Hepatocyte (in vitro differentiated cells): ENCODE data around the gene FBXO2.

Experiments
- EZH2 ChIP-seq: fragments of 200-600 bp; sonication (generic); IDR thresholded peaks from 2 replicates; pipeline ENCODE4 v1.6.1; 2016; ENCODE audit warnings: antibody characterized with exemption, mild to moderate bottlenecking, borderline replicate concordance
- EZH2phosphoT487 ChIP-seq: fragments of 200-600 bp; sonication (generic); IDR thresholded peaks from one replicate; pipeline ENCODE4 v1.6.1; 2018; ENCODE audit warnings: antibody characterized with exemption, mild to moderate bottlenecking, low read depth, moderate library complexity; ENCODE audit not compliant: unreplicated experiment, severe bottlenecking
- TF ChIP-seq, protein P1 (sequence below): fragments of 200-600 bp; sonication (generic); IDR thresholded peaks from 2 replicates; pipeline ENCODE4 v1.5.1; 2016; ENCODE audit warnings: antibody characterized with exemption, mild to moderate bottlenecking; ENCODE audit not compliant: poor library complexity

DNA sequence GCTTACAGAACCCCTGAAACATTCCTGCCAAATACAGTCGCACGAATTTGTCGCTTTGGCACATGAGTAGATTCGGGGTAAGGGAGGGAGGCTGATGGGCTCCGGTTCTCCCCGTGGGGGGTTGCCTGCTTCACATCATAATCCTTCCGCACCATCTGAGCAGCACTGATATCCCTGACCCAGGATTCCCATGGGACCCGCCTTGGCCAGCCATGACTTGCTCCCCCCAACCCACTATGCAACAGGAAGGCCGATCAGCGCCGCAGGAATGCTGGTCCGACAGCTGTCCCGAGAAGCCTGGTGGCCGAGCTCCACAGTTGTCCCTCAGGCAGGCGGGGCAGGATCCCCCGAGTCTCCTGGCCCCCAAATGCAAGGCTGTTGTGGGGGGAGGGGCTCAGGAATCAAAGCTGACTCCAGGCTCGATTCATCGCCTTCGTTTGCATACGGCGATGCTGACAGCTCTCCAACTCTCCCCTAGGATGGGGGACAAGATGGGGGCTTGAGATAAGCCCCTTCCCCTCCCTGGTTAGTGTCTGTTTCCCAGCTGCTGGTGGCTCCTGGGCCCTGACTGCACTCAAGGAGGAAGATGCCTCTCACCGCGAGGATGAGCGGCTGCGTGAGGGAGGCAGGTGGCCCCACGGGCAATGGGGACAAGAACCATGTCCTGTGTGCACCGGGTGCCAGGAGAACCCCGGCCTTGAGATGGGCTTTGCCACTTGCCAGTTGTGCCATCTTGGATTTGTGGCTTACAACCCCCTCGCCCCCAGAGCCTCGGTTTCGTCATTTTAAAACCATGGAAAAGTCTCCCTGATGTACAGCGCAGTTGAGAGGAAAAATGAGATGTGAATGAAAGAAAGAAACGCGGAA, 46.6 kb upstream of the FBXO2 start:
- TF ChIP-seq, protein P1, sequence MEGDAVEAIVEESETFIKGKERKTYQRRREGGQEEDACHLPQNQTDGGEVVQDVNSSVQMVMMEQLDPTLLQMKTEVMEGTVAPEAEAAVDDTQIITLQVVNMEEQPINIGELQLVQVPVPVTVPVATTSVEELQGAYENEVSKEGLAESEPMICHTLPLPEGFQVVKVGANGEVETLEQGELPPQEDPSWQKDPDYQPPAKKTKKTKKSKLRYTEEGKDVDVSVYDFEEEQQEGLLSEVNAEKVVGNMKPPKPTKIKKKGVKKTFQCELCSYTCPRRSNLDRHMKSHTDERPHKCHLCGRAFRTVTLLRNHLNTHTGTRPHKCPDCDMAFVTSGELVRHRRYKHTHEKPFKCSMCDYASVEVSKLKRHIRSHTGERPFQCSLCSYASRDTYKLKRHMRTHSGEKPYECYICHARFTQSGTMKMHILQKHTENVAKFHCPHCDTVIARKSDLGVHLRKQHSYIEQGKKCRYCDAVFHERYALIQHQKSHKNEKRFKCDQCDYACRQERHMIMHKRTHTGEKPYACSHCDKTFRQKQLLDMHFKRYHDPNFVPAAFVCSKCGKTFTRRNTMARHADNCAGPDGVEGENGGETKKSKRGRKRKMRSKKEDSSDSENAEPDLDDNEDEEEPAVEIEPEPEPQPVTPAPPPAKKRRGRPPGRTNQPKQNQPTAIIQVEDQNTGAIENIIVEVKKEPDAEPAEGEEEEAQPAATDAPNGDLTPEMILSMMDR = no peak
- TF ChIP-seq EZH2 (no peak), EZH2phosphoT487 (no peak)
